SK-N-SH treated with all-trans-retinoic acid at 6 μM for 48 hours (cell line): Measurements from ENCODE around the gene NPAT.

ENCODE experiments used
- ARNTL ChIP-seq: fragments of 450-650 bp; formaldehyde crosslinking; IDR thresholded peaks from 2 replicates; pipeline ENCODE4 v1.5.0; 2020; ENCODE audit warnings: low read depth, mild to moderate bottlenecking, moderate library complexity, borderline replicate concordance
- BACH2 ChIP-seq: fragments of 250-450 bp; sonication (Bioruptor Pico); IDR thresholded peaks from 2 replicates; pipeline ENCODE4 v1.9.0; 2021; ENCODE audit warnings: mild to moderate bottlenecking, borderline replicate concordance
- ESRRG ChIP-seq: fragments of 250-450 bp; sonication (Bioruptor Pico); IDR thresholded peaks from 2 replicates; pipeline ENCODE4 v1.6.1; 2021; ENCODE audit warnings: mild to moderate bottlenecking
- SNAI2 ChIP-seq: fragments of 250-450 bp; sonication (Bioruptor Pico); IDR thresholded peaks from 2 replicates; pipeline ENCODE4 v1.5.0; 2020; ENCODE audit warnings: mild to moderate bottlenecking, moderate library complexity
- TCF4 ChIP-seq: fragments of 250-450 bp; sonication (Bioruptor Pico); IDR thresholded peaks from 2 replicates; pipeline ENCODE4 v1.8.0; 2021; ENCODE audit warnings: mild to moderate bottlenecking, moderate library complexity, borderline replicate concordance
- ZC3H10 ChIP-seq: fragments of 250-450 bp; sonication (Bioruptor Pico); IDR thresholded peaks from 2 replicates; pipeline ENCODE4 v1.5.1; 2021; ENCODE audit warnings: mild to moderate bottlenecking, moderate library complexity
- ZFP3 ChIP-seq: fragments of 250-450 bp; sonication (Bioruptor Pico); IDR thresholded peaks from 2 replicates; pipeline ENCODE4 v1.5.0; 2020; ENCODE audit warnings: mild to moderate bottlenecking, moderate library complexity
- ZNF565 ChIP-seq: fragments of 450-650 bp; formaldehyde crosslinking; conservative IDR thresholded peaks from 2 replicates; pipeline ENCODE4 v1.5.0; 2020; ENCODE audit warnings: low read depth, mild to moderate bottlenecking, moderate library complexity
- ZNF70 ChIP-seq: fragments of 450-650 bp; formaldehyde crosslinking; IDR thresholded peaks from 2 replicates; pipeline ENCODE4 v1.5.0; 2020; ENCODE audit warnings: mild to moderate bottlenecking, moderate library complexity
- ZNF8 ChIP-seq: fragments of 450-650 bp; formaldehyde crosslinking; IDR thresholded peaks from 2 replicates; pipeline ENCODE4 v1.5.0; 2020; ENCODE audit warnings: mild to moderate bottlenecking, moderate library complexity
- TF ChIP-seq, protein P1 (sequence below): fragments of 250-450 bp; sonication (Bioruptor Pico); IDR thresholded peaks from 2 replicates; pipeline ENCODE4 v1.8.0; 2020; ENCODE audit warnings: mild to moderate bottlenecking, moderate library complexity, borderline replicate concordance
- TF ChIP-seq, protein P2 (sequence below): fragments of 250-450 bp; sonication (Bioruptor Pico); IDR thresholded peaks from 2 replicates; pipeline ENCODE4 v1.5.1; 2020; ENCODE audit warnings: low read depth, mild to moderate bottlenecking, moderate library complexity

DNA sequence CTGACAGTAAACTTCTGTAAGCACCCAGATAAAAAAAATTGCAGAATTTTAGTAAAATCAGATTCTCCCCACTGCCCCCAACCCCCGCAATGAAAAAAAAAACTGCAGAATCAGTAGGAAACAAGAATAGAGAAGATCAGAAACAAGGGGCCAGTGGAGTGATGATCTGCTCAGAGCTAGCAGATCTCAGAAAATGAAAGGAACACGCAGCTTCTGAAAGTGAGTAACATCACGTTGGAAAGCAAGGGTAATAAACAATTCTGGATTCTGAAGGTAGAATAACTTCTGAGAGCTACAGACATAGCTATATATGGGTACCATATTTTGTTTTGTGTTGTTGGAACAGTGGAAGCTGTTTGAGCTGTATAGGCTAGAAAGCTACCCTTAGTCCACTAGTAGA is 77.8 kb downstream of the NPAT start:
- TF ChIP-seq, protein P1, sequence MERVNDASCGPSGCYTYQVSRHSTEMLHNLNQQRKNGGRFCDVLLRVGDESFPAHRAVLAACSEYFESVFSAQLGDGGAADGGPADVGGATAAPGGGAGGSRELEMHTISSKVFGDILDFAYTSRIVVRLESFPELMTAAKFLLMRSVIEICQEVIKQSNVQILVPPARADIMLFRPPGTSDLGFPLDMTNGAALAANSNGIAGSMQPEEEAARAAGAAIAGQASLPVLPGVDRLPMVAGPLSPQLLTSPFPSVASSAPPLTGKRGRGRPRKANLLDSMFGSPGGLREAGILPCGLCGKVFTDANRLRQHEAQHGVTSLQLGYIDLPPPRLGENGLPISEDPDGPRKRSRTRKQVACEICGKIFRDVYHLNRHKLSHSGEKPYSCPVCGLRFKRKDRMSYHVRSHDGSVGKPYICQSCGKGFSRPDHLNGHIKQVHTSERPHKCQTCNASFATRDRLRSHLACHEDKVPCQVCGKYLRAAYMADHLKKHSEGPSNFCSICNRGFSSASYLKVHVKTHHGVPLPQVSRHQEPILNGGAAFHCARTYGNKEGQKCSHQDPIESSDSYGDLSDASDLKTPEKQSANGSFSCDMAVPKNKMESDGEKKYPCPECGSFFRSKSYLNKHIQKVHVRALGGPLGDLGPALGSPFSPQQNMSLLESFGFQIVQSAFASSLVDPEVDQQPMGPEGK (CRISPR knock-in tag): no peak
- TF ChIP-seq ZC3H10 (CRISPR knock-in tag) (no peak), ZNF70 (CRISPR knock-in tag) (no peak), ESRRG (no peak), SNAI2 (CRISPR knock-in tag) (no peak), ARNTL (CRISPR knock-in tag) (no peak), TCF4 (no peak), ZFP3 (CRISPR knock-in tag) (no peak), BACH2 (CRISPR knock-in tag) (no peak), ZNF8 (CRISPR knock-in tag) (no peak), ZNF565 (no peak)
- TF ChIP-seq, protein P2, sequence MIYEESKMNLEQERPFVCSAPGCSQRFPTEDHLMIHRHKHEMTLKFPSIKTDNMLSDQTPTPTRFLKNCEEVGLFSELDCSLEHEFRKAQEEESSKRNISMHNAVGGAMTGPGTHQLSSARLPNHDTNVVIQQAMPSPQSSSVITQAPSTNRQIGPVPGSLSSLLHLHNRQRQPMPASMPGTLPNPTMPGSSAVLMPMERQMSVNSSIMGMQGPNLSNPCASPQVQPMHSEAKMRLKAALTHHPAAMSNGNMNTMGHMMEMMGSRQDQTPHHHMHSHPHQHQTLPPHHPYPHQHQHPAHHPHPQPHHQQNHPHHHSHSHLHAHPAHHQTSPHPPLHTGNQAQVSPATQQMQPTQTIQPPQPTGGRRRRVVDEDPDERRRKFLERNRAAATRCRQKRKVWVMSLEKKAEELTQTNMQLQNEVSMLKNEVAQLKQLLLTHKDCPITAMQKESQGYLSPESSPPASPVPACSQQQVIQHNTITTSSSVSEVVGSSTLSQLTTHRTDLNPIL: no peak
